DMS153 treated with DMSO at 0.1 percent for 48 hours (cell line): ENCODE data around the gene RHBG.
"Not testable (repeated sequence)": the region's sequence is repeated elsewhere in the genome, so short reads cannot be mapped to it uniquely, and the experiment has no call there.

Experiments
- DNase-seq: peaks from one replicate; lab custom pipeline; 2025; ENCODE audit not compliant: unreplicated experiment; lab: John Stamatoyannopoulos, UW

Gene RHBG, protein sequence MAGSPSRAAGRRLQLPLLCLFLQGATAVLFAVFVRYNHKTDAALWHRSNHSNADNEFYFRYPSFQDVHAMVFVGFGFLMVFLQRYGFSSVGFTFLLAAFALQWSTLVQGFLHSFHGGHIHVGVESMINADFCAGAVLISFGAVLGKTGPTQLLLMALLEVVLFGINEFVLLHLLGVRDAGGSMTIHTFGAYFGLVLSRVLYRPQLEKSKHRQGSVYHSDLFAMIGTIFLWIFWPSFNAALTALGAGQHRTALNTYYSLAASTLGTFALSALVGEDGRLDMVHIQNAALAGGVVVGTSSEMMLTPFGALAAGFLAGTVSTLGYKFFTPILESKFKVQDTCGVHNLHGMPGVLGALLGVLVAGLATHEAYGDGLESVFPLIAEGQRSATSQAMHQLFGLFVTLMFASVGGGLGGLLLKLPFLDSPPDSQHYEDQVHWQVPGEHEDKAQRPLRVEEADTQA

DNA sequence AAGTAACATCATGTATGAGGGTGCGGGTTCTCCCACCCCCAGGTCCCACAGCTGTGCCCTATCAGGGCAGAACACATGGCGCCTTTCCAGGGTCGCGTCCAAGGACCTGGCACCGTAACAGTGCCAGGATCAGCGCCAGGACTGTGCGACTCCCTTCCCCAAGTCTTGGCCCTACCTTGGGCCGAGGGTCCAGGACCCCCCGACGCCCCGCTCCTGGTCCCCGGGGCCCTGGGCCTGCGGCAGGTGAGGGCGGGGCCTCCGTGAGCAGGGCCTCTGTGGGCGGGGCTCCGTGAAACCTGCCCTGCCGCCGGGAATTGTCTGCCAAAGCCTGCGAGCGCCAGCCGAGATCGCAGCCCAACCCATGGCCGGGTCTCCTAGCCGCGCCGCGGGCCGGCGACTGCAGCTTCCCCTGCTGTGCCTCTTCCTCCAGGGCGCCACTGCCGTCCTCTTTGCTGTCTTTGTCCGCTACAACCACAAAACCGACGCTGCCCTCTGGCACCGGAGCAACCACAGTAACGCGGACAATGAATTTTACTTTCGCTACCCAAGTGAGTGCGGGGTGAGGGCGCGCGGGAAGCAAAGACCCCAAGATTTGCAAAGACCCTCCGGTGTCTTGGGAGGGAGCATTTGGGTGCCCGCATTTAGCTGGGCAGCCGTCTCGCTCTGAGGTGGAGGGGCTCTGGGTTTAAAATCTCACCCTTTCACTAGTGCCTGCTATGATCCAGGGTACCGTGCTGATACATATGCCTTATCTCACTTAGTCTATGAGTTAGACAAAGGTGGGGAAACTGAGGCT, at the start of gene RHBG:
RHBG (plus strand) TSS at position 323 of the 796 bp plus-strand sequence; CDS start at position 362, 39 bp downstream.
- DNase-seq: peak; percentile 55

DNA sequence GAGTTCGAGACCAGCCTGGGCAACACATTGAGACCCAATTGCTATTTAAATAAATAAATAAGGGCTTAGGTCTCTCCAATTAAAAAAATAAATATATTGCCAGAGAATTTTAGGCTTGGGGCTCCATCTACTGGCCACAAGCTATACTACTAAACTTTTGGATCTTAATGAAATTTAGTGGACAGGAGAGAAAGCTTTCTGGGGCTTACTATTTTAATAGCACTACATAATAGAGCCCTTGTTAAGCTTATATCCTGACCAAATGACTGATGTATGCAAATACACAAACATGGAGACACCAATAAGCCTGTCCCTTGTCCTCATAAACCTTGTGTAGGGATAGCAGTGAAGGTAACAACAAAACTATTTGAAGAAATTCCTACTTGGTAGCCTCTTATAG, 49.3 kb upstream of the RHBG start:
- no peak for DNase-seq

DNA sequence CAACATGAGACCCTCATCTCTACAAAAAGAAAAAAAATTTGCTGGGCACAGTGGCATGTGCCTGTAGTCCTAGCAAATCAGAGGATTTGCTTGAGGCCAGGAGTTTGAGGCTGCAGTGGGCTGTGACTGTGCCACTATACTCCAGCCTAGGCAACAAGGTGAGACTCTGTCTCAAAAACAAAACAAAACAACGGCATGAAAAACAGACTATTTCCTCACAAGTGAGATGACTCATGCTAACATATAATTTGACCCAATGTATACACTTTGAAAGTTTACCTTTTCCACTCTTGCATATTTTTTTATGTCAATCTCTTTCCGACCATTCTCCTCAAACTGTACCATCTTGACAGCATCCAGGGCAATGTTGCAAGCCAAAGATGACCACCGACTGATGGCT, 48.5 kb upstream of the RHBG start:
- DNase-seq: no peak

DNA sequence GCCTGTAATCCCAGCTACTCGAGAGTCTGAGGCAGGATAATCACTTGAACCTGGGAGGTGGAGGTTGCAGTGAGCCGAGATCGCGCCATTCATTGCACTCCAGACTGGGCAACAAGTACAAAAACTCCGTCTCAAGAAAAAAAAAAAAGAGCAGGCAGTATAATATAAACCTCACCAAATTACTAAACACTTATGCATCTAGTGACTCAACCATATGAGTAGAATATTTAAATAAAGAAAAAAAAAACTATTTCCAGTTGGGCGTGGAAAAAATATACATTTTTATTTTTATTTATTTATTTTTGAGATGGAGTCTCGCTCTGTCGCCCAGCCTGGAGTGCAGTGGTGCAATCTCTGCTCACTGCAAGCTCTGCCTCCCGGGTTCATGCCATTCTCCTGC, 45.8 kb upstream of the RHBG start:
- DNase-seq: not testable (repeated sequence)

DNA sequence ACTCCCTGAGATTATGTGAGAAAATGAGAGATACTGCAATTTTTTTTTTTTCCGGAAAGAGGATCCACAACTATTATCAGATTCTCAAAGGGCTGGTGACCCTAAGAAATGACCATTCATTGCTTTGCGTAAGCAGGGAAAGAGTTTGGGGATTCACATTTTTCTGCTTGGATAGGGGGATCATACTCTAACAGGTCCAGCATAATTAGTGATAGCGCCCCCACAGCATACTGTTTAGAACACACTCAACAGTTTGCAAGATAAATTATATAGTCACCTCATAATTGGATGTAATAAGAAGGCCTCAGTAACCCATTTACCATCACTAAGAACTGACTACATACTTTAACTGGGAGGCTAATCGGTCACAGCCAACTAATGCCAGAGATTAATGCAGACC, 32.8 kb upstream of the RHBG start:
- DNase-seq: no peak

DNA sequence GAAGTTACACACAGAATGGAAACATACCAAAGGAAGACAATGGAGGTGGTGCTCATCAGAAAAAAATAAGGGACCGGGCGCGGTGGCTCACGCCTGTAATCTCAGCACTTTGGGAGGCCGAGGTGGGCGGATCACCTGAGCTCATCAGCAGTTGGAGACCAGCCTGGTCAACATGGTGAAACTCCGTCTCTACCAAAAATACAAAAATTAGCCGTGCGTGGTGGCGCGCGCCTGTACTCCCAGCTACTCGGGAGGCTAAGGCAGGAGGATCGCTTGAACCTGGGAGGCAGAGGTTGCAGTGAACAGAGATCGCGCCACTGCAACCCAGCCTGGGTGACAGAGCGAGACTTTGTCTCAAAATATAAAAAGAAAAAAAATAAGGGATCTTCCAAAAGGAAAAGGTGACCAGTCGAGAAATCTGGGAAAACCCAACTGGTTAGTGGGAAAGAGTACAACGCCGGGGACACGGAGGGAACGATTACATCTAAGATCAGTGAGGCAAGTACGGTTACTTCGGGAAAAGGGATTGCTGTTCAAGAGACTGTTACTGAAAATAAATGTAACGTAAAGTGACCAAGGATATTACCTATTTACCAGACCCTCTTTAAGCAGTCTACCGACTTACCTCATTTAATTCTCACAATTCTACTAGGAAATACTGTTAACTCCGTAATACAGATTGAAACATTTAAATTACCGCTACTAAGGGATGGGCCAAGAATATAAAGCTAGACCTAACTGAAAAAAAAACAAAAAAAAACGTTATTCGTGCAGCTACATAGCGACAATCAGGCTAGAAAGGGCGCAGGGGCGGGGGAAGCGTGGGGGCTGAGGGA, 31.7 kb upstream of the RHBG start:
- no peak for DNase-seq

DNA sequence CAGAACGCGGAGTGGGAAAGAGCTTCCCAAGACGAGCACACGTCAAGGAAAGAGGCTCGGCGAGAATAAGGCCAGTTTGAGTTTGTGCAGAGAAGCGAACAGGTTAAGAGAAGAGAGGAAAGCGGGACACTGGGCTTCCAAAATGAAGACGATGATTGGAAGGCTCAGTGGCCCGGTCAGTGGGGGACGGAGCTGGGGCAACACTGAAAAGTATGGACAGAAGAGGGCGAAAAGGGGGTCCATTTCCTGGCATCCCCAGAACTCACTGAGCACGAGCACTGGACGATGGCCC, 31.2 kb upstream of the RHBG start:
- DNase-seq: no peak

DNA sequence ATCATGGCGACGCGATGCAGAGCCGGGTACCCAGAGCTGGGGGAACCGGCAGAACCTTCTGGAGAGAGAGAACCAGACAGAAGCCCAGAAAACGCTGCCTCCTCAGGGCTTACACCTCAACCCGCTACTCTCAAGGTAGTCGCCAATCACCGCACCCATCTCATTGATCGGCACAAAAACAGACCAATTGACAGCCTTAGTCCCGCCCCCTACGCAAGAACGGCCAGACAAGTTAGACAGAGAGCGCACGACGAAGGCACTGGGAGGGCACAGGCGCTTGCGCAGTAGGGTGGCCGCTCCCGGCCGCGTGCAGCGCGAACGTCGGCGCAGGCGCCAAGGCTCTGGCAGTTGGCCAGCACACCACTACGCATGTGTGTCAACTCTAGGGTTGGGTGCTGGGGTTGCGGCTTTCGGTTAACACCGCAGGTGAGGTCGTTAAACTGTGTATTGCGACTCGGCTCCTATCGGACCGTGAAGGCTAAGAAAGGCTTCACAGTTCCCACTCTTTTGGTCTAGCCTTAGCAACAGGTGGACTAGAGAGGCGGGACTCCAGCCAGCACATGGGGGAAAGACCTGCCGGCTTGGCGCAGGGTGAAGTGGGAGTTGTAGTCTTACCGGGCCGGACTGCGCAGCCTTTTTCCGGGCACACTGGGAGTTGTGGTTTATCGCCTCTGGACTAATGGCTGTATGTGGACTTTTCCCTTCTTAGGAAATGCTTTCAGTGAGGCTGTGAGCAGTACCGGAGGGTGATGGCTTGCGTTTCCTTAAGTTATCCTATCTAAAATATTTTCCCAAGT, 30.6 kb upstream of the RHBG start, which contains the start of the genes CCT3 and TSACC:
CCT3 (minus strand) TSS at position 113 of the 797 bp plus-strand sequence; CDS start at position 5, 108 bp downstream.
TSACC (plus strand) TSS at position 347 of the 797 bp plus-strand sequence. CDS start 1,232 bp downstream, outside the sequence.
- DNase-seq: peak; percentile 100

DNA sequence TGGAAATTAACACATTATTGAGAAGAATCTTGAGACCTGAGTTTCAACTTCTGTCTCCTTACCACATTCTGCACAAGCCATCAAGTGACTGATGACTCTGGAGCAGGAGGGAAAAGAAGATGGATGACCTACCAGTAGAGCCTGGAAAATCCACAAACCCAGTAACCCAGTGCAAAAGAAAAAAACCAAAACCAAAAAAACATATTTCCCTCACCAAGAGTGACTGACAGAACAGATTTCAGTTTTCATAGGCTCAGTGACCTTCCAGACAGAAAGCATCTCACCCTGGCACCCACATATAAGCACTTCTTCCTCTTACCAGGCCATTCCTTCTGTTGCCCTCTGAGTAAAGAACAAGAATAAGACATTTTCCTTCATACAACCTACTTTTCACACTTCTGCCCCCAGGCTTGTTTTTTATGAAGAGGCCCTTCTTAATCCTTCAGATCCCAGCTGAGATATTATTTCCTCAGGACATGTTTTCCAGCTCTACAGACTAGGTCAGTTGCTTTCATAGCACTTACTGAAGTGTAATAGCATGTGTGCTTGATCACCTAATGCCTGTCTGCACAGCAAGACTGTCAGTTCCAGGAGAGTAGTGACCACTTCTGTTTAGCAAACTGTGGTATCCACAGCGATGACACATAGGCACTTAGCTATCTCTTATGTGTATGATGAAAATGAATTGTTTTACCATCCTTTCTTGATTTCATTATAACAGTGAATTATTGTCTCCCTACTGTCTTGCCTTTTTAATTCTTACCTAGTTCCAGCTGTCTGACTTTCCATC, 26.6 kb upstream of the RHBG start:
- no peak for DNase-seq

DNA sequence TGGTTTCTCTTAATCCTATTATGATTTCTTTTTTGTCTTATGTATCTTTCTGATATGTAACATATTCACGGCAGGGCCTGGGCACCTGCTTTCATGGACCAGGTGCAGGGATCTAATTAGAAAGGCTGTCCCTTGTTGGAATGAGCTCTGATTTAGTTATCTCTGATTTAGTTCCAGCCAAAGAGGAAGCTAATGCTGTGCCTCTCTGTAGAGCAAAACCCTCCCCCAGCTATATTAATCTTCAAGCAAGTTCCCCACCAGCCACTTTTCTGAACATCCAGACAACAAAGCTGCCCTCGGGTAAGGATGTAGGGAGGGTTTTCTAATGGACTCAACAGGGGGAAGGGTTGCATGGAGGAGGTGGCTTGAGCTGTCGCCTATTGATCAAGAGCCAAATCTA, 24.6 kb upstream of the RHBG start:
- no peak for DNase-seq

DNA sequence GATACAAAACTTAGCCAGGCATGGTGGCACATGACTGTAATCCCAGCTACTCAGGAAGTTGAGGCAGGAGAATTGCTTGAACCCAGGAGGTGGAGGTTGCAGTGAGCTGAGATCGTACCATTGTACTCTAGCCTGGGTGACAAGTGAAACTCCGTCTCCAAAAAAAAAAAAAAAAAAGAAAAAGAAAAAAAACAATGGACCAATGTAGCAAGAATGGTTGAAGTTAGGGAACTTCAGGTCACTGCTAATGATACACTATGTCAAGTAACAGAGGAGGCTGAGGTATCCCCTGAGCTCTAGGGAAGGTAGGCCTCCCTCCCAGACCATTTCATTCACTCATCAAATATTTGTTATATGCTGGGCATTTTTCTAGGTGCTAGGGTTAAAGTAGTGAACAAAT, 23.0 kb upstream of the RHBG start:
- DNase-seq: not testable (repeated sequence)

DNA sequence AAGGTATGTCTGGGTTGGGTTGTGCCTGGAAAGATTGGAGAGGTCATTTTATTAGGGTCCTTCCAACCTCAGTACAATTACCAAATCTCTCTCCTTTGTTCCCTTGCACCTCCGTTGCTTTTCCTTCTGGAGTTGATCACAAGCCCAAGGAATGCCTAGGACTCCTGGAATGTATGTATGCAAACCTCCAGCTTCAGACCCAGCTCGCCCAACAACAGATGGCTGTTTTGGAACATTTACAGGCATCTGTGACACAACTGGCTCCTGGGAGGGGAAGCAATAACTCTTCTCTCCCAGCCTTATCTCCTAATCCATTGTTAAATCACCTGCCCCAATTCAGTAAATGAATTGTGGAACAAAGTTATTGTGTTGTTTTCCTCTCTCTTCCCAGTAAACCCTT, 22.4 kb upstream of the RHBG start:
- no peak for DNase-seq

DNA sequence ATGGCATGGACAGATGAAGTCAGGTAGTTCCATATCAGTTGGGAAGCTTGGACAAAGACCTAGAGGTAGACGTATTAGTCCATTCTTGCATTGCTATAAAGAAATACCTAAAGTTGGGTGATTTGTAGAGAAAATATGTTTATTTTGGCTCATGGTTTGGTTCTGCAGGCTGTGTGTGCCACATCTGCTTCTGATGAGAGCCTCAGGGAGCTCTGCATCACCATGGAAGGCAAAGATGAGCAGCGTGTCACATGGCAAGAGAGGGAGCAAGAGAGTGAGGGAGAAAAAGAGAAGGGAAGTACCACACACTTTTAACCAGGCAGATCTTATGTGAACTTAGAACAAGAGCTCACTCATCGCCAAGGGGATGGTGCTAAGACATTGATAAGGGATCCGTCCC, 21.7 kb upstream of the RHBG start:
- DNase-seq: no peak

DNA sequence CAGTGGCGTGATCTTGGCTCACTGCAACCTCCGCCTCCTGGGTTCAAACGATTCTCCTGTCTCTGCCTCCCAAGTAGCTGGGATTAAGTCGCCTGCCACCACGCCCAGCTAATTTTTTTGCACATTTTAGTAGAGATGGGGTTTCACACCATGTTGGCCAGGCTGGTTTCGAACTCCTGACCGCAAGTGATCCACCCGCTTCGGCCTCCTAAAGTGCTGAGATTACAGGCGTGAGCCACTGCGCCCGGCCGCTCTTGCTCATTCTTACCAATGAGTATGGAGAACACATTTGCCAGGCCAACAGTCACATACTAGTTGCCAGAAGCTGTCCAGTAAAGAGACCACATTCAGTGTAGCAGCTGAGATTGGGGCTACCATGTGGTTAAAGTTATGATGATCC, 16.5 kb upstream of the RHBG start:
- DNase-seq: not testable (repeated sequence)

DNA sequence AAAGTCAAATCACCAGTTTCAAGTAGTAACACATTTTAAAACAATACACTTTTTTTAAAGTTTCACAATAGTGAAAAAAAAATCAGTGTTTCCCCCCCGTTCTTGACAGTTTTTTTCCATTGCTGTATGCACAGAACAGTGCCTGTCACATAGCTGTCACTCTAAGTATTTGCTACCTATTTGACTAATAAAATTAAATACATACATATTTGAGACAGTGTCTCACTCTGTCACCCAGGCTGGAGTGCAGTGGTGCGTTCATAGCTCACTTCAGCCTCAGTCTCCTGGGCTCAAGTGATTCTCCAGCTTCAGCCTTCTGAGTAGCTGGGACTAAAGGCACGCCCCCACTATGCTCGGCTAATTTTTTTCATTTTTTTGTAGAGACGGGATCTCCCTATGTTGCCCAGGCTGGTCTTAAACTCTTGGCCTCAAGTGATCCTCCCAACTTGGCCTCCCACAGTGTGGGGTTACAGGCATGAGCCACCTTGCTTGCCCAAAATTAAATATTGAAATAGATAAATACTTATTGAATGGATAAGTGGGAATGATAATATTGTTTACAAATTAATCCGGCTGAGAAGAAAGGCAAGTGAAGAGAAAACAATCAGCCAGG, 12.6 kb upstream of the RHBG start:
- DNase-seq: no peak

DNA sequence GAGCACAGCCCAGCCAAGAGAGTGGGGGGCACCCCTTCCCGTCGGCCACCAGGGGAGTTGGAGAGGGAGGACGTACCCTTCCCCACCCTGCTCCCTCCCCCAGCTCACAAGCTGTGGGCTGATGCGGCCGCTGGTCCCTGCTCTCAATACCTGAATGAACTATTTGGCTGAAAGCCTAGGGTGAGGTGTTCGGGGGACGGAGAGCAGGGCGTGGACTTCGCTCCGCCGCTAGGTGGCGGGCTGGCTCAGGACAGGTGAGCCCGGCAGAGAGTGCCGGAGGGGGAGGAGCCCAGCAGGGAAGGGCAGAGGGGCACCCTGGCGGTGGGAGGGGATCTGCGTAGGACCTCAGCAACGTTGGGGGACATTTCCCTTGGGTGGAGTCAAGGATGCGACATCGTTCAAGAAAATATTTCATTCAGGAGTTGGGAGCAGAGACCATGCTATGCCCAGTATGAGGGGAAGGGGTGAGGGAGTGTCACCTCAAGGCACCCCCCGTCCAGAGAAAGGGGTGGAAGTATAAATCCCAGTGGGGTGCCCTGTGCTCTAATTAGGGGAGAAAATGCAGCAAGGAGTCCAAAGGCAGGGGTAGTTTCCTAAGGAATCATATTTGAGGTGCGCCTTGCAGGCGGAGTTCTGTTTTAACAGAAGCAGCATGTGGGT, 12.0 kb upstream of the RHBG start:
- peak; percentile 89 for DNase-seq

DNA sequence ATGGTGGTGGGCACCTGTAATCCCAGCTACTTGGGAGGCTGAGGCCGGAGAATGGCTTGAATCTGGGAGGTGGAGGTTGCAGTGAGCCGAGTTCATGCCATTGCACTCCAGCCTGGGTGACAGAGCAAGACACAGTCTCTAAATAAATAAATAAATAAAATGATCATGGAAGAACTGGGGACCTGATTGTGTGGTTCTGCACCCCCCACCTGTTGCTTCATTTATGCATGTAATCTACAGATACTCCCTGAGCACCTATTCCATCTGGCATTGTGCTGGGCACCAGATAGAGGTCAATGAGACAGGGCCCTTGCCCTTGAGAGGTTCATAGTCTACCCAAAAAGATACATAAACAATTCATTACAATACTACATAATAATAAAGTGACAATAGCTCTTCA, 11.0 kb upstream of the RHBG start:
- DNase-seq: no peak

DNA sequence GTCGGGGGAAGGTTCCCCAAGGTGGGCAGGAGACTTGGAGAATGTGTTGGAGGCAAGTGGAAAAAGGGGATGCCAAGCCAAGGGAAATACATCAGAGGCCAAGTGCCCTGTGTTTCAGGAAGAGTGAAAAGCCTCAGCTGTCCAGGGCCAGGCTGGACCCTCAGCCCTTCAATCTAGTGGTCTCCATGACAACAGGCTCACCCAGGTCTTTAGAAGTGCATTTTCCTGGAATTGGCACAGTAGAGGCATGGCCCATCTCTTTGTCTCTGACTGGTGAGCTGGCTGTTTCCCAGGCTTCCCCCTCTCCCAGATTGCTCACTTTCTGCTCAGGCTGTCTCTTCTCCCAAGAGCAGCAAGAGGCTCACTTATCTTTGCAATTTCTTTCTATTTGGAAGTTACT, 10.4 kb upstream of the RHBG start:
- DNase-seq: no peak

DNA sequence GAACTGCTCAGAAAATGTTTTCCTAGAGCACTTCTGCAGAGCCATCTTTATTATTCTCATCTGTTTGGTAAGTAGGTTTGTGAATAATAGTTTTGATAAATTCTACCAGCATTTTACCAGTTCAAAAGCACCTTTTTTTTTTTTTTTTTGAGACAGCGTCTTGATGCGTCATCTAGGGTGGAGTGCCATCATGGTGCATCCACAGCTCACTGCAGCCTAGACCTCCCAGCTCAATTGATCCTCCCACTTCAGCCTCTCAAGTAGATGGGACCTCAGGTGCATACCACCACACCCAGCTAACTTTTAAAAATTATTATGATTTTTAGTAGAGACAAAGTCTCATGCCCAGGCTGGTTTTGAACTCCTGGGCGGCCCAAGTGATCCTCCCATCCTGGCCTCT, 9.8 kb upstream of the RHBG start:
- DNase-seq: no peak
